Endodermal cell (in vitro differentiated cells): ENCODE measurements around the gene NIPAL3. TPM values are rescaled to one million over a fixed set of nuclear protein-coding genes. Genes with fewer than 3 reads are reported as not detected.

ENCODE experiments used
- DNase-seq: peaks from one replicate; pipeline ENCODE4 v3.0.0-alpha.2; 2017
- H3K27ac ChIP-seq: 2 replicates; pipeline ENCODE4 v1.5.1; 2013; ENCODE audit warnings: mild to moderate bottlenecking, low read depth, low read length, moderate library complexity
- H3K27me3 ChIP-seq: 2 replicates; pipeline ENCODE4 v1.6.1; 2013; ENCODE audit warnings: mild to moderate bottlenecking, low read length, moderate library complexity; ENCODE audit not compliant: insufficient read depth, control insufficient read depth, poor library complexity, severe bottlenecking
- H3K36me3 ChIP-seq: 2 replicates; pipeline ENCODE4 v1.7.0; 2013; ENCODE audit warnings: mild to moderate bottlenecking, low read length, moderate library complexity; ENCODE audit not compliant: control insufficient read depth, insufficient read depth
- H3K4me1 ChIP-seq: one replicate; pipeline ENCODE4 v1.7.0; 2013; ENCODE audit warnings: low read length; ENCODE audit not compliant: control insufficient read depth, insufficient read depth
- H3K4me3 ChIP-seq: 2 replicates; pipeline ENCODE4 v1.5.1; 2013; ENCODE audit warnings: mild to moderate bottlenecking, low read length, moderate library complexity
- H3K9ac ChIP-seq: 2 replicates; pipeline ENCODE4 v1.6.1; 2013; ENCODE audit warnings: mild to moderate bottlenecking, low read length, moderate library complexity; ENCODE audit not compliant: poor library complexity, severe bottlenecking; ENCODE audit errors: extremely low read depth
- H3K9me3 ChIP-seq: 2 replicates; pipeline ENCODE4 v1.6.1; 2013; ENCODE audit warnings: mild to moderate bottlenecking, low read length, moderate library complexity; ENCODE audit not compliant: control insufficient read depth
- H3K27ac Mint-ChIP-seq: 2 replicates; pipeline ENCODE4 v1.8.0; 2020; ENCODE audit warnings: mixed read lengths
- H3K27me3 Mint-ChIP-seq: 2 replicates; pipeline ENCODE4 v1.8.0; 2021; ENCODE audit warnings: mild to moderate bottlenecking, mixed read lengths; ENCODE audit not compliant: insufficient read depth
- H3K36me3 Mint-ChIP-seq: 2 replicates; pipeline ENCODE4 v1.8.0; 2020; ENCODE audit warnings: low read depth, mixed read lengths
- H3K4me1 Mint-ChIP-seq: 2 replicates; pipeline ENCODE4 v1.8.0; 2020; ENCODE audit warnings: mixed read lengths
- H3K4me3 Mint-ChIP-seq: 2 replicates; pipeline ENCODE4 v1.8.0; 2020; ENCODE audit warnings: mild to moderate bottlenecking, moderate library complexity, mixed read lengths
- H3K9me3 Mint-ChIP-seq: 2 replicates; pipeline ENCODE4 v1.8.0; 2020; ENCODE audit warnings: mild to moderate bottlenecking, mixed read lengths
- CTCF ChIP-seq: fragments of 200-600 bp; sonication (generic); conservative IDR thresholded peaks from 2 replicates; pipeline ENCODE4 v1.5.0; 2021; ENCODE audit warnings: antibody characterized with exemption, mild to moderate bottlenecking
- WGBS, 2 experiments: methylation state at CpG; one replicate each; pipeline versions ENCODE4 v1.1.5 to v1.1.7; 2013; ENCODE audit warnings: missing lambda C conversion rate in 2 of 2, mixed read lengths in 1 of 2; ENCODE audit not compliant: insufficient coverage in 1 of 2, insufficient read length in 1 of 2; 5-methylcytosine and 5-hydroxymethylcytosine counted together
- total RNA-seq, 2 donors: library from RNA; stranded (reverse); fragmentation: NEBNext Ultra II Directional in 1 of 2; extraction: Animal tissue kit (Norgen Biotek cat#: 25700) in 1 of 2; gene quantifications; 2 replicates in 1 of 2; 3 replicates in 1 of 2; pipeline ENCODE4 v1.2.1, GENCODE V29; 2021

NIPAL3 gene
- total RNA-seq, 2 donors from 2014 or later = 4.7 to 5.5 TPM

- Histone ChIP-seq H3K36me3 (peaks cover 10% of the 10 kb centered on the region), H3K9me3 (no peaks in the 10 kb centered on the region), H3K27ac (no peak overlapping the region), H3K4me3 (no peak overlapping the region), H3K4me1 (no peaks in the 10 kb centered on the region), H3K9ac (no peak overlapping the region), H3K27me3 (no peaks in the 10 kb centered on the region)
- Mint-ChIP-seq H3K9me3 (peaks cover 2% of the 10 kb centered on the region), H3K4me1 (peaks cover 10% of the 10 kb centered on the region), H3K36me3 (peaks cover 35% of the 10 kb centered on the region), H3K27ac (no peak overlapping the region), H3K27me3 (no peaks in the 10 kb centered on the region), H3K4me3 (no peak overlapping the region)
- no peak for TF ChIP-seq CTCF
- no peak for DNase-seq
- 92 to 98% methylated on average over 7 to 11 of the region's 11 CpGs for WGBS, 2 experiments
Measured at GRCh38 chr1:24386931-24387330, 28.7 kb upstream of the NIPAL3 start.

GRCh38 chr1:24387636-24388175 lies 27.9 kb upstream of the NIPAL3 start:
- peaks cover 10% of the 10 kb centered on the region for H3K36me3 ChIP-seq
- DNase-seq = no peak
- 90% methylated on average over 1 of the region's 1 CpG; no CpG with 5 or more reads in 1 of the 2 experiments for WGBS, 2 experiments
- H3K9me3 Mint-ChIP-seq = peaks cover 2% of the 10 kb centered on the region
- peaks cover 10% of the 10 kb centered on the region for H3K4me1 Mint-ChIP-seq
- H3K27me3 Mint-ChIP-seq = no peaks in the 10 kb centered on the region
- no peak for TF ChIP-seq CTCF
- H3K36me3 Mint-ChIP-seq = peaks cover 27% of the 10 kb centered on the region
- no peak overlapping the region for H3K4me3 Mint-ChIP-seq
- no peak overlapping the region for H3K27ac Mint-ChIP-seq
- no peak overlapping the region for H3K27ac ChIP-seq
- no peaks in the 10 kb centered on the region for H3K4me1 ChIP-seq
- no peak overlapping the region for H3K4me3 ChIP-seq
- no peaks in the 10 kb centered on the region for H3K9me3 ChIP-seq
- no peak overlapping the region for H3K9ac ChIP-seq
- H3K27me3 ChIP-seq = no peaks in the 10 kb centered on the region

- Histone ChIP-seq H3K9ac (no peak overlapping the region), H3K4me1 (no peaks in the 10 kb centered on the region), H3K4me3 (no peak overlapping the region), H3K27me3 (no peaks in the 10 kb centered on the region), H3K27ac (no peak overlapping the region), H3K36me3 (peaks cover 7% of the 10 kb centered on the region), H3K9me3 (no peaks in the 10 kb centered on the region)
- peaks cover 2% of the 10 kb centered on the region for H3K9me3 Mint-ChIP-seq
- H3K36me3 Mint-ChIP-seq = peaks cover 23% of the 10 kb centered on the region
- DNase-seq = no peak
- TF ChIP-seq CTCF = no peak
- peaks cover 10% of the 10 kb centered on the region for H3K4me1 Mint-ChIP-seq
- no peak overlapping the region for H3K4me3 Mint-ChIP-seq
- no peak overlapping the region for H3K27ac Mint-ChIP-seq
- H3K27me3 Mint-ChIP-seq = no peaks in the 10 kb centered on the region
- WGBS, 2 experiments = 92 to 94% methylated on average over 5 to 8 of the region's 8 CpGs
Measured at GRCh38 chr1:24388331-24388885, 27.2 kb upstream of the NIPAL3 start.
